Embryonic facial prominence (tissue), 1 donor: ENCODE data around the gene LUC7L2.
"Not testable (repeated sequence)": the region's sequence is repeated elsewhere in the genome, so short reads cannot be mapped to it uniquely, and the experiment has no call there.

Source experiments
- DNase-seq: peaks from one replicate; pipeline ENCODE4 v3.0.0-alpha.2; 2016; ENCODE audit errors: extremely low spot score

LUC7L2 gene

DNA sequence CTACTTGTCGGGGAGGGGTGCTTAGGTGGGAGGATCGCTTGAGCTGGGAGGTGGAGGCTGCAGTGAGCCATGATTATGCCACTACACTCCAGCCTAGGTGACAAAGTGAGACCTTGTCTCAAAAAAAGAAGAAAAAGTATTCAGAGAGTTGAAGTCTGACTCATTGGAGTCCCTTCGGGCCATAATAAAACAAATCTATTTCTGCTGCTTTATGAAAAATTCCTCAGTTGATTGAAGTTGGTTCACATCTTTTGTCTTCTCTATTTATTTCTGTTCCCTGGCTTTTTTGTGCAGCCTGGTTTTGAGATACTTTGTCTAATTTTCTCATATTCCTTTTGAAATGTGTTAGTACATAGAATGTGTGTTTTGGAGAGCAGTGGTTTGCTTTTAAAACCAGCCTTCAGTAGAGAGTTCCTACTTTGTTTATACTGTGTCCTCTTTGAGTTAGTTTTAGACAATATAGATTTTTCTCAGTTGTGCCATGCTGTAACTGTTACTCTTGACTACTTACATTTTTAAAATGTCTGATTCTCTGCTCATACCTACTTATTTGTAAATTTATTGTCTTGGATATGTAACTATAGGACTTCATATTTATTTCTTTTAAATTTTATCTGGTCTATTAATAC, 36.7 kb downstream of the LUC7L2 start:
- DNase-seq = no peak

DNA sequence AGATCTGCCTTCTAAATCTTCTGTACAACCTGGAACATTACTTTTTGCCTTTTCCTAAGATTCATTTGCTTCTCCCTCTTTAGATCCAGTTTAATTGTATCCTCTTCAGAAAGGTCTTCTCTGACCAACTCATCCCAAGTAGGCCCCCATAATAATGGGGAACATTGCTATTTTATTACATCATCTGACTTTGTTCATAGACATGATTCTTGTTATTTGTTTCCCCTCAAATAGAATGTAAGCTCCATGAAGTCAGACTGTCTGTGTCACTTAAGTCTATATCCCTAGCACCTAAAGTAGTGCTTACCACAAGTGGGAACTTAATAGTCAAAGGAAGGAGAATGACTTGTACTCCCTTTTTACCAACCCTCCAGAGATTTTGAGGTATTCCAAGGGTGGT, 37.5 kb downstream of the LUC7L2 start:
- no peak for DNase-seq

DNA sequence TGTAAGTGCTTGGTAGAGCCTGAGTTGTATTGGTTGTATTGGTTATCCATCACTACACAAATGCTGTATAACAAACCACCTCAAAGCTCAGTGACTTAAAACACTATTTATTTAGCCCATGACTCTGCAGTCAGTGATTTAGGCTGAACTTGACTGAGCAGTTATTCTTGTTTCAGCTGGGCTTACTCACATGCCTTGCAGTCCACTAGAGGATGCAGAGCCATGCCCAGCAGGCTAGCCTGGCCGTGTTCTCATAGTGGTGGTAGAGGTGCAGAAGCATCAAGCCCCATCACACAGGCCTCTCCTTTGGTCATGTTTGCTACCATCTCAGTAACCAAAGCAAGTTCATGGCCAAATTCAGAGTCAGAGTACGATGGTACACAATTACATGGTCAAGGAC, 43.9 kb downstream of the LUC7L2 start:
- no peak for DNase-seq

DNA sequence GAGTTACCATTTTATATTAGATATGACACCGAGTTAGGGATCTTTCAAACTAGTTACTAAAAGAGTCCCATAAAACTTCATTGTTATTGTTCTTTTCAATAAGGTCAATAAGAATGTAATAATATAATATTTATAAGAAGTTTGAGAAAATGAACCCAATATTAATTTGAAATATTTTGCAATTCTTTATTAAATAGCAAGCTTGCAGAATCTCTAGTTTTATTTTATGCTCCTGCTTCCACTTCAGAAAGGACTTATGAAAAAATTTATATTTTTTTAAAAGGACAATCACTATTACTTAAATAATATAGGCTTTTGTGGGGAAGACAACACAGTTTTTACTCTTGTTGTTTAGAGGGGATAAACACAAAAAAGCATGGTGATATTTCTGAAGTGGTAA, 47.9 kb downstream of the LUC7L2 start:
- no peak for DNase-seq

DNA sequence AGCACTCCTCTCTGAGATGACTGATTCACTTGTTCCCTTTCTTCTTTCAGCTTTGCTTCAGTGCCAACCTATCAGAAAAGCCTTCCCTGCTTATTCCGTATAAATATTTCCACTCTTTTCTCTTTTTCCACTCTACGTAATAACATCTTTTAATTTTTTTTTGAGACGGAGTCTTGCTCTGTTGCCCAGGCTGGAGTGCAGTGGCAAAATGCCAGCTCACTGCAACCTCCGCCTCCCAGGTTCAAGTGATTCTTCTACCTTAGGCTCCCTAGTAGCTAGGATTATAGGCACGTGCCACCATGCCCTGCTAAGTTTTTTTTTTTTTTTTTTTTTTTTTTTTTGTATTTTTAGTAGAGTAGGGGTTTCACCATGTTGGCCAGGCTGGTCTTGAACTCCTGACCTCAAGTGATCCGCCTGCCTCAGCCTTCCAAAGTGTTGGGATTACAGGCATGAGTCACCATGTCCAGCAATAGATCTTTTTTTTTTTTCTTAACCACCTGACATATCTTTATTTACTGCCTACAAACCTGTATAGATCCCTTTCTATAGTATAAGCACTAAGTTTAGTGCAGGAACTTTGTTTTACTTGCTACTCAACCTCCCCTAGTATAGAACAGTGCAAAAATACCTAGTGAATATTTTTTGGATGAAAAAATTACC, 55.2 kb downstream of the LUC7L2 start:
- not testable (repeated sequence) for DNase-seq

DNA sequence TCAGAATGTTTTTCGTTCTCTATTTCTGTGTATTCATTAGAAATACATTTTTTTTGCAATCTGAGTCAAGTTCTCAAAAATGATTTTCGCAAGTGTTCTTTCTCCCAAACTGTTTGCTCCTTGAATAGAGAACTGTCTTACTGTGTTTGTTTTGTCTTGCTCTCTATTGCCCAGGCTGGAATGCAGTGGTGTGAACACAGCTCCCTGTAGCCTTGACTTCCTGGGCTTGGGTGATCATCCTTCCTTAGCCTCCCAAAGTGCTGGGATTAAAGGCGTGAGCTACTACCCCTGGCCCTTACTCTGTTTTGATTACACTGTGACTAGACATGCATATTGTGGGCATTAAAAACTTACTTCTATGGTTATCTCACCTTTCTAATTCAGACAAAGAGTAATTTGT, 56.7 kb downstream of the LUC7L2 start:
- no peak for DNase-seq

DNA sequence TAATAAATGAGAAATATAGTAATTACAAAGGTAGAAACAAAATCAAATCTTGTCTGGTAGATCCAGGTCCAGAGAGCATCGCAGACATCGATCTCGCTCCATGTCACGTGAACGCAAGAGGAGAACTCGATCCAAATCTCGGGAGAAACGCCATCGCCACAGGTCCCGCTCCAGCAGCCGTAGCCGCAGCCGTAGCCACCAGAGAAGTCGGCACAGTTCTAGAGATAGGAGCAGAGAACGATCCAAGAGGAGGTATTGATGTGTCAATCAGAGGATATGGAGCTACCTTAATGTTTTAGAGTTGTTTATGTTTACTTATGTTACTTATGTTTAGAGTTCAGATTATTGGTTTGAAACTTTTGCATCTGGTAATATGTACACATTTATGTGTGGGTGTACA, 57.8 kb downstream of the LUC7L2 start:
- DNase-seq = no peak

DNA sequence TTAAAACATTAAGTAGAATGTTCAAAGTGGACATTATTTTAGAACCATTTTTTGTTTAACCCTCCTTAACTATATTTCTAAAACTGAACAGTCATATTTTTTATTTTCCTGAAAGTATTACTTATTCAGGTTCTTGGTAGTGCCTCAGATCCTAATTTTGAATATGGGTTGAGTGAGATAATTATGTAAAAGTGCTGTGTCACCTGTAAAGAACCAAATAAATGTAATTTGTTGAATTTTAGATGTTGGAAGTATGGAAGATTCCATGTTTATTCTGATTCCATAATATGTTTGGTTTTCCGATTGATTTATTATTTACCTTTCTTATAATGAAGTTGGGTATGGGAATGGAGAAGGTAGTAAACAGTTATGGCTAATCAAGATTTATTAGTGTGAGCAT, 61.4 kb downstream of the LUC7L2 start:
- DNase-seq = no peak

DNA sequence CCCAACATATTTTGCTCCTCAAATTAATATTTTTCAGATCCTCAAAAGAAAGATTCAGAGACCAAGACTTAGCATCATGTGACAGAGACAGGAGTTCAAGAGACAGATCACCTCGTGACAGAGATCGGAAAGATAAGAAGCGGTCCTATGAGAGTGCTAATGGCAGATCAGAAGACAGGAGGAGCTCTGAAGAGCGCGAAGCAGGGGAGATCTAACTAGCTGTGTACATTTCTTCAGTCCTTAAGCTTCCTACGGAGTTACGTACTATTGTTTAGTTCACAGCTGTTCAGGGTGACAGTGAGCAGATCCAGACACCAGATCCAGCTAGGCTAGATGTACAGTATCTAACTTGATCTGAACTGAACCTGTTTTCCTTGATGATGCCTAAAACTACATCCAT, 62.4 kb downstream of the LUC7L2 start:
- DNase-seq = no peak

DNA sequence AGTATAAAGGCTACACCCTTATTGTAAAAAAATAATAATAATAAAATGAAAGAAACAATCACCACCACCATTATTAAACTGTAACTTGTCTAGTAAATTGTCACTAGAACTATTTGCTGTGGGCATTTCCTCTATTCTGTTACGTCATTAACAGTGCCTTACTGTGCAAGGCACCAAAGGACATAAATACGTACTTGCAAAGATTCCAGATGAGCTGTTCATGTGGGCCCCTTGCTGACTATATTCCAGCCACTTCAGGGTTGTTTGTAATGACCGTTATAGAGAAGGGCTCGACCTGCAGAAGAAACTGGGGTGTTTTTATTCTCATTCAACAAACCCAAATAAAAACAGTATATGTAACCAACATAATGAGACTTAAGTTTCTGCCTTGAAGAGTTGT, 63.4 kb downstream of the LUC7L2 start:
- DNase-seq = no peak

DNA sequence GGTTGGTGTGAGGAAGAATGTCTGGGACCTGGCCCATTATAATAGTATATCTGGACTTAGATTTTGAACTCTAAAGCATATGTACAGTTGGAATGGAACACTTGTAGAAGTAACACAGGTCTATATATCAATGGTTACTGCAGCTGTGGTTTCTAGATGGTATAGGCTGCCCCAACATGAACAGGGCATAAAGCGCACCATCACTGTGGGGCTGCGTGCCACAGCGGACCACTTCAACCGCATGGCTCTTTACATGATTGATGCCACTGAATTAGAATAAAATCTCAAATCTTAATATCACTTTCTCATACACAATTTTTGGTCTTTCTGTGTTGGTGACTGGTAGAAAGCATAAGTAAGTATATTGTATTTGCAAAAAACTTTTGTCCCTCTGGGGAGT, 64.3 kb downstream of the LUC7L2 start:
- DNase-seq = no peak

DNA sequence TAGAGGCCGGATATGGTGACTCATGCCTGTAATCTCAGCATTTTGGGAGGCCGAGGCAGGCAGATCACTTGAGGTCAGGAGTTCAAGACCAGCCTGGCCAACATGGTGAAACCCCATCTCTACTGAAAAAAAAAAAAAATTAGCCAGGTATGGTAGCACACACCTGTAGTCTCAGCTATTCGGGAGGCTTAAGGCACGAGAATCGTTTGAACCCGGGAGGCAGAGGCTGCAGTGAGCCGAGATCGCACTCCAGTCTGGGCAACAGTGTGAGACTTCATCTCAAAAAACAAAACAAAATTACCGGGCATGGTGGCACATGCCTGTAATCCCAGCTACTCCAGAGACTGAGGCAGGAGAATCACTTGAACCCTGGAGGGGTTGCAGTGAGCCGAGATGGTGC, 66.0 kb downstream of the LUC7L2 start:
- DNase-seq = not testable (repeated sequence)

DNA sequence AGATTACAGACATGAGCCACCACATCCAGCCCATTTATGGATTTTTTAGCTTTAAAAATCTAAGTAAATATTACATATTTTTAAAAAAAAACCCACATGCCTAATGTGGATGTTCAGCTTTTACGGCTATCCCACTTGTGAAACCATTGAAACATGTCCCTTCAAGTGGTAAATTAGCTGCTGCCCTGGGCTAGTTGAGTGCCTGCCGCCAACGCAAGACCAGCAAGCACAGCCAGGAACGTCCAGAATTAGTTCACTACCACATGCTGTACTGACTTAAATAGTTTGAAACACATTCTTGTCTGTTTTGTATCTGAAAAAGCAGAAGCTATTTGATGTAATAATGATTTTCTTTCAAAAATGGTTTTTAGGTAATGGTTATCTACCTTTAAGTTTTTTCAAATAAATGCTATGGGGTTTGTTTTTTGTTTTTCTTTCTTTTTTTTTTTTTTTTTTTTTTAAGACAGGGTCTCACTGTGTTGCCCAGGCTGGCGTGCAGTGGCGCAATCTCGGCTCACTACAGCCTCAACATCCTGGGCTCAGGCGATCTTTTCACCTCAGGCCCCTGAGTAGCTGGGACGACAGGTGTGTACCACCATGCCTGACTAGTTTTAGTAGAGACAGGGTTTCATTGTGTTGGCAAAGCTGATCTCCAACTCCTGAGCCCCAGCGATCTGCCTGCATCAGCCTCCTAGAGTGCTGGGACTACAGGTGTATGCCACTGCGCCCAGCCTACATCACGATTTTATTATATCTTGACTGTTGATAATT, 66.7 kb downstream of the LUC7L2 start:
- no peak for DNase-seq

DNA sequence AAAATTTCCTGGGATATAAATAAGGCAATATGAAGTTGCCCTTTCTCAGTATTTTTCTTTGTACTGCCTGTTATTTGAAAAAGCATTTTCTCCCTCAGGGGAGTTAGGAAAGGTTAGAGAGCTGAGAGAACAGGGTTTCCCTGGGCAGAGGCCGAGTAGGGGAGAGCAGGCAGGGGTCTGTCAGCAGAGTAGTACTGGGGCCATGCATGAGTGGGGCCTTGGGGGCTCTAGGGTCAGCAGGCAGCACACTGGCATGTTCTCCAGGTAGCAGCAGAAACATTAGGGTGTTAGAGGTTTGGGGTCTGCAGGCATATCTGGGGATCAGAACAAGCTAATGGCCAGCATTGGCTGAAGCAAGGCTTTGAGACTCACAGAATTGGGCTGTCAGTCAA, 67.3 kb downstream of the LUC7L2 start:
- no peak for DNase-seq

DNA sequence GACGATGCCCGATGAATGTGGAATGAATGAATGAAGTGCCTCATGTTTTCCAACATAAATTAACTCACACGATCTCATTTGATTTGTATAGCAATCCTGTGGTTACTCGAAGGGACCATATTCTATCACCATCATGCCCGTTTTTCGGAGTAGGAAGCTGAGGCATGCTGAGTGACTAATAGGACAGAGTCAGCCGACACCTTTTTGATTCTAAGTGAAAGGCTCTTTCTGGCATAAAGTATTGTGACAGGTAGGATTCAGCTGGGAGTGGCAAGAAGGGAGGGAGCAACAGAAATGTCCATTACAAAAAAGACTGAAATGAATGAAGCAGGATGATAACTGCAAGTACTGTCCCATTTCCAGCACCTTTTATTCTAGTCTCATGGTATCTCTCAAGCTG, 68.1 kb downstream of the LUC7L2 start:
- DNase-seq = no peak

DNA sequence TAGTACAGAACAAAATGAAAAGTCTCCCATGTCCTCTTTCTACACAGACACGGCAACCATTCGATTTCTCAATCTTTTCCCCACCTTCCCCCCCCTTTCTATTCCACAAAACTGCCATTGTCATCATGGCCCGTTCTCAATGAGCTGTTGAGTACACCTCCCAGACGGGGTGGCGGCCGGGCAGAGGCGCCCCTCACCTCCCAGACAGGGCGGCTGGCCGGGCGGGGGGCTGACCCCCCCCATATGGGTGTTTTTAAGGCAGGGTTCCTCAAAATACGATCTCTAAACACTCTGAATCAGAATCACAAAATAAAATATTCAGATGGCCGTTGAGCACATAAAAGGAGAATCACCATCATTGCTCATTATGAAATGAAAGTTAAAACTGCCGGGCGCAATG, 70.0 kb downstream of the LUC7L2 start:
- DNase-seq = not testable (repeated sequence)

DNA sequence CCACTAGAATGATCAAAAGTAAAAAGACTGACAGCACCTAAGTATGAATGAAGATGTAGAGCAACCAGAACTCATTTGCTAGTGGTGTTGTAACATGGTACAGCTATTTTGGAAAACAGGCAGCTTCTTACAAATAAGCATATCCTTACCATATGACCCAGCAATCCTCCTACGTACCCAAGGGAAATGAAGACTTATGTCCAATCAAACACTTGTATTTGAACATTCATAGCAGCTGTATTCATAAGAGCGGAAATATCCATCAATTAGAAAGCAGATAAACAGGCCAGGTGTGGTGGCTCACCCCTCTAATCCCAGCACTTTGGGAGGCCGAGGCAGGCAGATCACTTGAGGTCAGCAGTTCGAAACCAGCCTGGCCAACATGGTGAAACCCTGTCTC, 70.7 kb downstream of the LUC7L2 start:
- DNase-seq = no peak

DNA sequence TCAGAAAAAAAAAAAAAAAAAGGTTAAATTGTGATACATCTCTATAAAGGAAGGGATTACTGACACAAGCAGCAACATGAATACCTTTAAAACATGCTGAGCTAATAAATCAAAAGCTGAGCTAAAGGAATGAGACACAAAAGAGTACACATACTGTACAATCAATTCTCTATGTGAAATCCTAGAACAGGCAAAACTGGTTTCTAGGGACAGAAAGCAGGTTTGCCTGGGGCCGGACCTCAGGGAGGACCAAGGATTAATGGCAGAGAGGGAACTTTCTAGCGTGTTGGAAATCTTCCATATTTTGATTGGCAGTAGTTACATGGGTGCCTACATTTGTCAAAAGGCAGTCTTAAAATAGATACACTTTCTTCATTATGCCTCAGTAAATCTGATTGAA, 71.3 kb downstream of the LUC7L2 start:
- peak; percentile 28 for DNase-seq

DNA sequence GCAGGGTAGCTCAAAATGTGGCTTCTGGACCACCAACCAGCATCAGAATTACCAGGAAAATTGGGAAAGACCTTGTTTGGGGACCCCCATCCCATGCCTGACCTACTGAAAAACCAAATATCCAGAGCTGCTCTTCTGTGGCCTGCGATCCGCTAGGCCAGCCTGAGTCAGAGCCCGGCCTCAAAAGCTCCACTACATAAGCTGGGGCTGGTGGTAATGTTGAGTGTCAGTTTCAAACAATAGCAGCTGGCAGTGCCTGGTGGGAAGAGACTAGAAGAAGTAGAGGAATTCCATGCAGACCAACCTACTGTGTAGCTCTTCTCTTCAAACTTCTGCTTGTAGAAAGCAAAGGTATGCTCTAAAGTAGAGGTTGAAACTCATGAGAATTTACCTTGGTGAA, 71.8 kb downstream of the LUC7L2 start:
- no peak for DNase-seq

DNA sequence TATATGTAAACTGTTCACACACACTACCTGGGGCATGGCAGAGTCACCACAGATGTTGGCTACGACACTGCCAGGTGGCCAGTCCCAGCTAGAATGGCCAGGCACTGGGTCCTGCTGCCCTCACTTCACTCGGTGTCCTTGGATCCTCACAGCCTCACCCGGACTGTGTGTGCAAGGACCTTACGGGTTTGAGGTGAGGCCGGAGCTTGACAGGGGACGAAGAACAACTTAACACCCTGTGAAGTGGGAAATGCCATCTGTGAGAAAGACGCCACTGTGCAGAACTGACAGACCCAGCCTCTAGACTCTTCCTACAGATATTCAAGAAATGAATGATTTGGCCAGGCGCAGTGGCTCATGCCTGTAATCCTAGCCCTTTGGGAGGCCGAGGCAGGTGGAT, 77.1 kb downstream of the LUC7L2 start:
- no peak for DNase-seq

DNA sequence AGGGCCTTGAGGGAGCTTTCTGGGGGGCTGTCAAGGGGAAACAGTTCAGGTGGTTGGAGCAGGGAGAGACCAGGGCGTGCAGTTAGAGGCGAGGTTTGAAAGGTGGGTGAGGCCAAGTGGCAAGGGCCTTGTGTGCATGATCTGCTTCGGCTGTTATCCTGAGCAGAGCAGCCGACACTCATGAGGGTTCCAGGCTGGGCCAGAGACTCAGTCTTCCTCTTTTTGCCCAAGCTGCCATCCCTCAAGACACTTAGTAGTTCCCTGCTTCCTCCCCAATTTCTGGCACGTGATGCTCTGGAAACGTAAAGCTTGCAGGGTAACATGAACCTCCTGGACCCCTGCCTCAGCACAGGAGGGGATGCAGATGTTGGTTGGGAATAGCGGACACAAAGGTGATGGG, 79.7 kb downstream of the LUC7L2 start:
- DNase-seq = no peak

DNA sequence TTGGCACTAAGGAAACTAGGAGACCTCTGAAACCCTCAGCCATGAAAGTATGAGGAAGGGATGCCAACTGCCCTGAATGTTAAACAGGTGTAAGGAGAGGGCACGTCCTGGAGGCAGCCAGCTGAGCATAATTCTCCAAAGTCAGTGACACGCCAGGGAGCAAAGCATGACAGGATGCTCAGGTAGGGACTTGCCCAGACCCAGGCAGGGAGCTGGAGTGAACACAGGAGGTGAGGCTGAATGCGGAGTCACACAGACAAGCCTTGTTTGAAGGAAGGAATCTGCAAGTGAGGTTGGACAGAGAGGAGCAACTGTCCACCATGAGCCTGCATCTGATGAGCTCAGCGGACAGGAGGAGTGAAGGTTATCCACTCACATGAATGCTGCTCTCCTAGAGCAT, 82.3 kb downstream of the LUC7L2 start:
- DNase-seq = no peak
